Liver (tissue), 9 donors: ENCODE results near the gene LNPK. TPM values are rescaled to one million over a fixed set of nuclear protein-coding genes. Genes with fewer than 3 reads are reported as not detected.
"Not testable (repeated sequence)": the region's sequence is repeated elsewhere in the genome, so short reads cannot be mapped to it uniquely, and the experiment has no call there.

Experiments used
- DNase-seq: peaks from one replicate; pipeline ENCODE4 v3.0.0-alpha.2; 2017; ENCODE audit warnings: low spot score
- H3K27ac ChIP-seq, 2 donors: one replicate each; pipeline ENCODE4 v1.7.0; 2013; ENCODE audit warnings: inconsistent platforms in 2 of 2, low read length in 2 of 2, control low read depth in 1 of 2, low read depth in 1 of 2, mild to moderate bottlenecking in 1 of 2
- H3K27me3 ChIP-seq, 4 donors: one replicate each; pipeline versions ENCODE4 v1.6.1 to v1.7.0; 2013; ENCODE audit warnings: low read length in 3 of 4, inconsistent platforms in 1 of 4, mild to moderate bottlenecking in 1 of 4, moderate library complexity in 1 of 4; ENCODE audit not compliant: control insufficient read depth in 4 of 4, insufficient read depth in 4 of 4
- H3K36me3 ChIP-seq, 4 donors: one replicate each; pipeline versions ENCODE4 v1.6.1 to v1.7.0; 2013; ENCODE audit warnings: low read length in 3 of 4, mild to moderate bottlenecking in 3 of 4, low read depth in 1 of 4, moderate library complexity in 1 of 4; ENCODE audit not compliant: control insufficient read depth in 4 of 4, insufficient read depth in 3 of 4
- H3K4me1 ChIP-seq, 4 donors: one replicate each; pipeline versions ENCODE4 v1.6.1 to v1.7.0; 2013; ENCODE audit warnings: low read length in 3 of 4, mild to moderate bottlenecking in 3 of 4, moderate library complexity in 1 of 4; ENCODE audit not compliant: control insufficient read depth in 4 of 4, insufficient read depth in 4 of 4
- H3K4me3 ChIP-seq, 3 donors: one replicate each; pipeline versions ENCODE4 v1.6.1 to v1.7.0; 2013; ENCODE audit warnings: low read length in 3 of 3, control low read depth in 1 of 3, low read depth in 1 of 3, mild to moderate bottlenecking in 1 of 3
- H3K9ac ChIP-seq, 2 donors: one replicate each; pipeline ENCODE4 v1.7.0; 2013; ENCODE audit warnings: low read length in 2 of 2, mild to moderate bottlenecking in 2 of 2, moderate library complexity in 2 of 2, control low read depth in 1 of 2, low read depth in 1 of 2
- H3K9me3 ChIP-seq, 4 donors: one replicate each; pipeline versions ENCODE4 v1.6.1 to v1.7.0; 2013; ENCODE audit warnings: low read length in 3 of 4; ENCODE audit not compliant: control insufficient read depth in 4 of 4
- ATF3 ChIP-seq: IDR thresholded peaks from 2 replicates; pipeline ENCODE4 v1.6.1; 2016; ENCODE audit warnings: antibody characterized with exemption
- FOXA1 ChIP-seq: IDR thresholded peaks from 2 replicates; pipeline ENCODE4 v1.6.1; 2016; ENCODE audit warnings: antibody characterized with exemption
- FOXA2 ChIP-seq: IDR thresholded peaks from 2 replicates; pipeline ENCODE4 v1.6.1; 2016; ENCODE audit warnings: antibody characterized with exemption
- GABPA ChIP-seq, 2 donors: IDR thresholded peaks in 1 of 2; conservative IDR thresholded peaks in 1 of 2; 2 replicates each; pipeline ENCODE4 v1.6.1; 2016; ENCODE audit warnings: antibody characterized with exemption in 2 of 2, mild to moderate bottlenecking in 1 of 2, moderate library complexity in 1 of 2
- HNF4A ChIP-seq, 2 donors: conservative IDR thresholded peaks; 2 replicates each; pipeline ENCODE4 v1.6.1; 2016; ENCODE audit warnings: antibody characterized with exemption in 2 of 2, mild to moderate bottlenecking in 2 of 2
- HNF4G ChIP-seq: IDR thresholded peaks from 2 replicates; pipeline ENCODE4 v1.6.1; 2016; ENCODE audit warnings: antibody characterized with exemption
- JUND ChIP-seq, 2 donors: IDR thresholded peaks; 2 replicates each; pipeline ENCODE4 v1.6.1; 2016; ENCODE audit warnings: antibody characterized with exemption in 2 of 2
- MAX ChIP-seq: IDR thresholded peaks from 2 replicates; pipeline ENCODE4 v1.6.1; 2016; ENCODE audit warnings: antibody characterized with exemption
- RAD21 ChIP-seq, 2 donors: IDR thresholded peaks; 2 replicates each; pipeline ENCODE4 v1.6.1; 2016; ENCODE audit warnings: antibody characterized with exemption in 2 of 2, mild to moderate bottlenecking in 2 of 2
- REST ChIP-seq: IDR thresholded peaks from 2 replicates; pipeline ENCODE4 v1.6.1; 2016; ENCODE audit warnings: antibody characterized with exemption, mild to moderate bottlenecking
- RXRA ChIP-seq, 2 donors: IDR thresholded peaks; 2 replicates each; pipeline ENCODE4 v1.6.1; 2017 to 2018; ENCODE audit warnings: antibody characterized with exemption in 2 of 2, mild to moderate bottlenecking in 1 of 2
- SP1 ChIP-seq: IDR thresholded peaks from 2 replicates; pipeline ENCODE4 v1.6.1; 2018; ENCODE audit warnings: antibody characterized with exemption, mild to moderate bottlenecking
- TAF1 ChIP-seq: conservative IDR thresholded peaks from 2 replicates; pipeline ENCODE4 v1.6.1; 2016; ENCODE audit warnings: antibody characterized with exemption, mild to moderate bottlenecking
- YY1 ChIP-seq: IDR thresholded peaks from 2 replicates; pipeline ENCODE4 v1.6.1; 2016; ENCODE audit warnings: antibody characterized with exemption, mild to moderate bottlenecking
- ZBTB33 ChIP-seq: IDR thresholded peaks from 2 replicates; pipeline ENCODE4 v1.6.1; 2016; ENCODE audit warnings: antibody characterized with exemption
- WGBS: extraction: QIAGEN DNeasy Blood & Tissue Kit; methylation state at CpG from one replicate; pipeline ENCODE4 v1.1.7; 2013; 5-methylcytosine and 5-hydroxymethylcytosine counted together
- polyA plus RNA-seq, 2 donors: library from polyadenylated mRNA; stranded (reverse) in 1 of 2; unstranded in 1 of 2; fragments of 200-250 nt in 1 of 2; fragments of >200 nt in 1 of 2; fragmentation: Nextera tagmentation in 1 of 2; extraction: Ambion mirVana in 1 of 2; gene quantifications; one replicate each; pipeline versions ENCODE4 v1.2.1 to v1.2.3, GENCODE V29; 2013 to 2015
- total RNA-seq, 2 donors: library from RNA; depleted of rRNA; stranded (reverse); fragments of >200 nt; gene quantifications; one replicate each; pipeline ENCODE4 v1.2.3, GENCODE V29; 2014
- donor health status: healthy.
- donor health status: healthy.
- donor health status: healthy.
- donor health status: healthy.
- donor health status: healthy.

The LNPK gene
- total and polyA plus RNA-seq, 4 donors, result 5.5 to 25.2 (median 11.5) TPM

GRCh38 chr2:175913849-175914743 is 88.0 kb downstream of the LNPK start:
- not testable (repeated sequence) for H3K27me3 ChIP-seq, H3K4me1 ChIP-seq, H3K9me3 ChIP-seq, H3K27ac ChIP-seq, H3K4me3 ChIP-seq, DNase-seq, H3K36me3 ChIP-seq, H3K9ac ChIP-seq
- 57% methylated on average over 12 of the region's 12 CpGs for WGBS
- TF ChIP-seq HNF4A (conservative IDR thresholded peaks at IDR 0.05), result peak; percentile 73 to 74
- TF ChIP-seq YY1, result peak; percentile 66
- peak; percentile 70 for TF ChIP-seq SP1
- TF ChIP-seq RXRA (IDR thresholded peaks at IDR 0.05), result peak in 1 of 2 donors; percentile 18
- peak; percentile 52 for TF ChIP-seq FOXA2
- TF ChIP-seq HNF4G, result peak; percentile 49
- peak in 1 of 2 donors; percentile 15 for TF ChIP-seq RAD21 (IDR thresholded peaks at IDR 0.05)

- not testable (repeated sequence) for H3K27ac ChIP-seq, DNase-seq, H3K9me3 ChIP-seq, H3K9ac ChIP-seq, H3K27me3 ChIP-seq, H3K4me3 ChIP-seq, H3K36me3 ChIP-seq, H3K4me1 ChIP-seq
- TF ChIP-seq HNF4A (conservative IDR thresholded peaks at IDR 0.05), result peak in 1 of 2 donors; percentile 11
- whole genome bisulfite sequencing, result 88% methylated on average over 2 of the region's 2 CpGs
Measured at GRCh38 chr2:175913267-175913666, 88.8 kb downstream of the LNPK start.

GRCh38 chr2:175904035-175904434 is 98.0 kb downstream of the LNPK start:
- H3K4me1 ChIP-seq, result no peaks in the 10 kb centered on the region
- H3K36me3 ChIP-seq, result no peaks in the 10 kb centered on the region
- 57% methylated on average over 4 of the region's 4 CpGs for WGBS
- H3K27ac ChIP-seq, result no peak overlapping the region
- TF ChIP-seq YY1 (no peak), SP1 (no peak), ZBTB33 (no peak), FOXA2 (no peak), FOXA1 (no peak), RXRA (IDR thresholded peaks at IDR 0.05) (no peak), RAD21 (IDR thresholded peaks at IDR 0.05) (no peak), TAF1 (no peak)
- no peak overlapping the region for H3K9ac ChIP-seq
- DNase-seq, result no peak
- H3K9me3 ChIP-seq, result no peaks in the 10 kb centered on the region
- H3K4me3 ChIP-seq, result no peak overlapping the region
- H3K27me3 ChIP-seq, result no peaks in the 10 kb centered on the region

- no peak overlapping the region for H3K27ac ChIP-seq
- 77% methylated on average over 1 of the region's 1 CpG for WGBS
Measured at GRCh38 chr2:175903384-175903936, 98.6 kb downstream of the LNPK start.

More at GRCh38 chr2:175903384-175903936, 98.6 kb downstream of the LNPK start:
- Histone ChIP-seq H3K27me3 (no peaks in the 10 kb centered on the region), H3K9ac (no peak overlapping the region), H3K4me1 (no peaks in the 10 kb centered on the region), H3K36me3 (no peaks in the 10 kb centered on the region), H3K4me3 (no peak overlapping the region), H3K9me3 (no peaks in the 10 kb centered on the region)
- no peak for DNase-seq
- TF ChIP-seq HNF4G (no peak), HNF4A (conservative IDR thresholded peaks at IDR 0.05) (no peak), TAF1 (no peak), MAX (no peak), RXRA (IDR thresholded peaks at IDR 0.05) (no peak), ATF3 (no peak), REST (no peak), FOXA1 (no peak), GABPA (IDR thresholded peaks at IDR 0.05 in 1 of 2, conservative IDR thresholded peaks at IDR 0.05 in 1 of 2) (no peak), JUND (IDR thresholded peaks at IDR 0.05) (no peak), FOXA2 (no peak)
